GM21737 (cell line): ENCODE data around the gene FAM83C.
A peak's percentile ranks its signal among the peaks of the same experiment; 100 is the strongest.

Experiments
- ATAC-seq: cut with Tn5 transposase; IDR thresholded peaks from one replicate; pipeline ENCODE4 v1.9.1; 2021; ENCODE audit warnings: mild to moderate bottlenecking, moderate library complexity; ENCODE audit not compliant: unreplicated experiment

Gene FAM83C

GRCh38 chr20:35284992-35285805 lies 7.0 kb downstream of the FAM83C start:
- no peak for ATAC-seq

- peak; percentile 62 for ATAC-seq
Measured at GRCh38 chr20:35284267-35284991, 7.8 kb downstream of the FAM83C start, which contains the start of gene EIF6. TSS of gene EIF6 (minus strand) at chr20:35284772. CDS start at chr20:35284487, 285 bp downstream.

GRCh38 chr20:35283441-35284266 lies 8.6 kb downstream of the FAM83C start:
- peak; percentile 5 for ATAC-seq

GRCh38 chr20:35281506-35282101 lies 10.6 kb downstream of the FAM83C start:
- ATAC-seq: no peak

GRCh38 chr20:35280523-35280922 lies 11.7 kb downstream of the FAM83C start:
- no peak for ATAC-seq

- ATAC-seq: no peak
Measured at GRCh38 chr20:35279533-35280174, 12.6 kb downstream of the FAM83C start.

GRCh38 chr20:35279040-35279439 lies 13.2 kb downstream of the FAM83C start:
- no peak for ATAC-seq

GRCh38 chr20:35277531-35278395 lies 14.5 kb downstream of the FAM83C start, which contains the start of gene MMP24OS:
TSS of gene MMP24OS (minus strand) at chr20:35278122. CDS start at chr20:35277929, 193 bp downstream.
- ATAC-seq: peak; percentile 63

- no peak for ATAC-seq
Measured at GRCh38 chr20:35277127-35277526, 15.1 kb downstream of the FAM83C start.

- ATAC-seq: no peak
Measured at GRCh38 chr20:35276408-35276807, 15.8 kb downstream of the FAM83C start.

GRCh38 chr20:35275741-35276251 lies 16.4 kb downstream of the FAM83C start:
- no peak for ATAC-seq

GRCh38 chr20:35274172-35275092 lies 17.8 kb downstream of the FAM83C start:
- ATAC-seq: no peak

- no peak for ATAC-seq
Measured at GRCh38 chr20:35273449-35274171, 18.6 kb downstream of the FAM83C start.

- ATAC-seq: no peak
Measured at GRCh38 chr20:35271904-35272303, 20.3 kb downstream of the FAM83C start.

- no peak for ATAC-seq
Measured at GRCh38 chr20:35271073-35271882, 20.9 kb downstream of the FAM83C start.
